ENCODE measurements around the gene SETD6.

DNA sequence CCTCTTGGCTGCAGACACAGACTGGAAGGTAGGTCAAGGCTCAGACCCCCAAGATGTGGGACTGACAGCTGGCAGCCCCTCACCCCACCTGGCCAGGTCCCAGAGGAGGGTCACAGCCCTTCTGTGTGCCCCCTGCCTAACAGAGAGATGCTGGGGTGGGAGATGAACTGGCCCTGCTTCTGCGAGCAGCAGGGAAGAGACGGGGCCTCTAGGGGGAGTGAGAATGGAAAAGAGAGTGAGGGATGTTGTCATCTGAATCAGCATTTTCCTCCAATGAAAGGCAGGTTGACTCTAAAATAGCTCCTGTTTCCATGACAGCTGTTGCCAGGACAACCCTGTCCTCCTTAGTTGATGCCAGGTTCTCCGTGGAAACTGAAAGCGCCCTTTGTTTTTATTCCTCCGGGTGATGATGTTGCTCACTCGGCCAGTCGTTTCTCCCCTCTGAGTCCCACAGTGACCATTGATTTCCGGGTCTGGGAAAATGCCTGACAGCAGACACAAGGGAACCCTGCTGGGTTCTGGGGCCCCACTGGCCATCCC lies 20.3 kb upstream of the SETD6 start:
- TF ChIP-seq, protein P1, sequence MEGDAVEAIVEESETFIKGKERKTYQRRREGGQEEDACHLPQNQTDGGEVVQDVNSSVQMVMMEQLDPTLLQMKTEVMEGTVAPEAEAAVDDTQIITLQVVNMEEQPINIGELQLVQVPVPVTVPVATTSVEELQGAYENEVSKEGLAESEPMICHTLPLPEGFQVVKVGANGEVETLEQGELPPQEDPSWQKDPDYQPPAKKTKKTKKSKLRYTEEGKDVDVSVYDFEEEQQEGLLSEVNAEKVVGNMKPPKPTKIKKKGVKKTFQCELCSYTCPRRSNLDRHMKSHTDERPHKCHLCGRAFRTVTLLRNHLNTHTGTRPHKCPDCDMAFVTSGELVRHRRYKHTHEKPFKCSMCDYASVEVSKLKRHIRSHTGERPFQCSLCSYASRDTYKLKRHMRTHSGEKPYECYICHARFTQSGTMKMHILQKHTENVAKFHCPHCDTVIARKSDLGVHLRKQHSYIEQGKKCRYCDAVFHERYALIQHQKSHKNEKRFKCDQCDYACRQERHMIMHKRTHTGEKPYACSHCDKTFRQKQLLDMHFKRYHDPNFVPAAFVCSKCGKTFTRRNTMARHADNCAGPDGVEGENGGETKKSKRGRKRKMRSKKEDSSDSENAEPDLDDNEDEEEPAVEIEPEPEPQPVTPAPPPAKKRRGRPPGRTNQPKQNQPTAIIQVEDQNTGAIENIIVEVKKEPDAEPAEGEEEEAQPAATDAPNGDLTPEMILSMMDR (IDR thresholded peaks at IDR 0.05; ENCODE audit: low read length) = peak; percentile 75
- TF ChIP-seq EZH2phosphoT487 (IDR thresholded peaks at IDR 0.05; ENCODE audit: low read length) = no peak

All from MM.1S (cell line).